Right hindlimb (tissue), 1 donor: Measurements from ENCODE around the gene OR8H2.
"Not testable (repeated sequence)": the region's sequence is repeated elsewhere in the genome, so short reads cannot be mapped to it uniquely, and the experiment has no call there.

Experiments
- DNase-seq: peaks from one replicate; pipeline ENCODE4 v3.0.0-alpha.2; 2018

OR8H2 gene, protein sequence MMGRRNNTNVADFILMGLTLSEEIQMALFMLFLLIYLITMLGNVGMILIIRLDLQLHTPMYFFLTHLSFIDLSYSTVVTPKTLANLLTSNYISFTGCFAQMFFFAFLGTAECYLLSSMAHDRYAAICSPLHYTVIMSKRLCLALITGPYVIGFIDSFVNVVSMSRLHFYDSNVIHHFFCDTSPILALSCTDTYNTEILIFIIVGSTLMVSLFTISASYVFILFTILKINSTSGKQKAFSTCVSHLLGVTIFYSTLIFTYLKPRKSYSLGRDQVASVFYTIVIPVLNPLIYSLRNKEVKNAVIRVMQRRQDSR

DNA sequence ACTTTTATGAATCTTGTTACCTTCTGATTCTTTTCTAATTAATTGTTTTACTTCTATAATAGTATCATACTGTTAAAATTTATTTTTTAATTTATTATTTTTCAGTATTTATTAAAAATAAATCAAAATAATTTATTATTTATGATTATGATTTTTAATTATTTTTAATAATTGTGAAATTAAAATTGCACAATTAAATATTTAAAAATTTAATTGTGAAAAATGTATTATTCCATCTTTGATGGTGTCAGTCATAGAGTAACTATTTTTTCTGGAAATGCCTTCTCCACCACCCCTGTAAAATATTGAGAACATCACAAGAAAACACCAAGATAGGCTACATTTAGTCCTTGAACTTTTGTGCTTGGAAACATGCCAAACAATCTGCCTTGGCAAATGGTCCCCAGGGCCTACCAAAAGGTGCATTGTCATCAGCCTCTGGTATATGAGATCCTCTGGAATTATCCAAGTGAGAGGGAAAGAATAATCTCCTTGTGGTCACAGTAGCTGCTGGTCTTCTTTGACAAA is at the start of gene OR8H2:
TSS of gene OR8H2 (plus strand) at position 478 of the 528 bp plus-strand sequence. CDS start 1,356 bp downstream, outside the sequence.
- no peak for DNase-seq

DNA sequence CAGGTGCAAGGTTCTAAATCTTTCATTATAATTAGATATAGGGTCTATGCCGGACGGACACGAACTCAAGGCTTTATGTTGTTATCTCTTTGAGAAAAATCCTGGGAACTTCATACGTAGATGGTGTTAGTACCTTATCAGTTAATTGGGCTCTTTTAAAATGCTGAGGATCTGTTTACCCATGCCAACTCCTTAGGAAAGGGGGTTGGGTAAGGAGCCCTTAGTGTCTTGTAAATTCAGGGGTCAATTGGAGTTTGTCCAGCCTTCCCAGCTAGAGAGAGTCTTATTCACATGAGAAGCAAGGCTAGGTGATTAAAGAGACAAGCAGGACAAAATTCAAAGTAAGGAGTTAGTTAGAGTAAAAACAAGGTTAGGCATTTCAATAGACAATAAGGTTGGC is 47.1 kb upstream of the OR8H2 start:
- not testable (repeated sequence) for DNase-seq

GRCh38 chr11:56057661-56058237 is 45.7 kb upstream of the OR8H2 start:
- DNase-seq = not testable (repeated sequence)

DNA sequence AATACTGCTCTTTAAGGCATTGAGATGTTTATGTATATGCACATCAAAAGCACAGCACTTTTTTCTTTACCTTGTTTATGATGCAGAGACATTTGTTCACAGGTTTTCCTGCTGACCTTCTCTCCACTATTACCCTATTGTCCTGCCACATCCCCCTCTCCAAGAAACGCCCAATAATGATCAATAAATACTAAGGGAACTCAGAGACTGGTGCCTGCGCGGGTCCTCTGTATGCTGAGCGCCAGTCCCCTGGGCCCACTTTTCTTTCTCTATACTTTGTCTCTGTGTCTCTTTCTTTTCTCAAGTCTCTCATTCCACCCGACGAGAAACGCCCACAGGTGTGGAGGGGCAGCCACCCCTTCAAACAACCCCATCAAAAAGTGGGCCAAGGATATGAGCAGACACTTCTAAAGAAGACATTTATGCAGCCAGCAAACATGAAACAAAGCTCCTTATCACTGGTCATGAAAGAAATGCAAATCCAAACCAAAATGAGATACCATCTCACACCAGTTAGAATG is 45.2 kb upstream of the OR8H2 start:
- not testable (repeated sequence) for DNase-seq

- DNase-seq = no peak
Measured at GRCh38 chr11:56066980-56067379, 36.5 kb upstream of the OR8H2 start.

GRCh38 chr11:56089697-56090096 is 13.8 kb upstream of the OR8H2 start:
- DNase-seq = no peak

DNA sequence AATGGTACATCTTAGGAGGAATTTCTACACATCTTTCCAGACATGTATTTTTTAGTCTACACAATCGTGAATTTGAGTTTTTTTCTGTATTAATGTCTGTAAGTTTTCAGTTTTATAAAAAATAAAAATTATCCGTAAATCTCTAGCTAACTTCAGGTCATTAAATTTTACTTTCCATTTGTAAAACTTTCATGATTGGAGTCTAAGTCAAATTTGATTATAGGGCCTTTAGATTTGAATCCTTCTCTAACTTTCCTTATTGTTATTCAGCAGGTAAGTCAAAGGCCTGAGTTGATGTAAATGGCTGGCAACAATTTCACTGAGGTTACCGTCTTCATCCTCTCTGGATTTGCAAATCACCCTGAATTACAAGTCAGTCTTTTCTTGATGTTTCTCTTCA is 10.5 kb upstream of the OR8H2 start, which contains the start of gene OR8I2:
TSS of gene OR8I2 (plus strand) at position 301 of the 400 bp plus-strand sequence. CDS start at position 301, 0 bp downstream.
- DNase-seq = no peak

DNA sequence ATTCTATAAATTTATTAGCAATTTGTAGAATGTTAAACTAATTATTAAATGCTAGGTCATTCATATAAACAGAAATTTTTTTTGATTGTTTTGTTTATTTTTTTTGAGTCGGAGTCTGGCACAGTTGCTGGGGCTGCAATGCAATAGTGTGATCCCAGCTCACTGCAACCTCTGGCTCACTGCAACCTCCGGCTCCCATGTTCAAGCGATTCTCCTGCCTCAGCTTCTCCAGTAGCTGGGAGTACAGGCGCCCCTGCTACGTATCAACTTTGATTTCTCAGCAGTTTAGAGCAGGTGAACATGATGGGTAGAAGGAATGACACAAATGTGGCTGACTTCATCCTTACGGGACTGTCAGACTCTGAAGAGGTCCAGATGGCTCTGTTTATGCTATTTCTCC is 18.6 kb downstream of the OR8H2 start, which contains the start of gene OR8H3:
TSS of gene OR8H3 (plus strand) at position 301 of the 400 bp plus-strand sequence. CDS start at position 301, 0 bp downstream.
- DNase-seq = no peak

- no peak for DNase-seq
Measured at GRCh38 chr11:56140151-56140661, 36.7 kb downstream of the OR8H2 start, which contains the start of gene OR8J3. Gene OR8J3 (minus strand): TSS chr11:56140201. CDS start chr11:56137718, 2,483 bp downstream.

DNA sequence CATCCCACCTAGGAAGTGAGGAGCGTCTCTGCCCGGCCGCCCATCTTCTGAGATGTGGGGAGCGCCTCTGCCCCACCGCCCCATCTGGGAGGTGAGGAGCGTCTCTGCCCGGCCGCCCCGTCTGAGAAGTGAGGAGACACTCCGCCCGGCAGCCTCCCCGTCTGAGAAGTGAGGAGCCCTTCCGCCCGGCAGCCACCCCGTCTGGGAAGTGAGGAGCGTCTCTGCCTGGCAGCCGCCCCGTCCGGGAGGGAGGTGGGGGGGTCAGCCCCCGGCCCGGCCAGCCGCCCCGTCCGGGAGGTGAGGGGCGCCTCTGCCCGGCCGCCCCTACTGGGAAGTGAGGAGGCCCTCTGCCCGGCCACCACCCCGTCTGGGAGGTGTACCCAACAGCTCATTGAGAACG is 40.2 kb downstream of the OR8H2 start:
- DNase-seq = not testable (repeated sequence)

- no peak for DNase-seq
Measured at GRCh38 chr11:56151376-56151775, 47.9 kb downstream of the OR8H2 start.

DNA sequence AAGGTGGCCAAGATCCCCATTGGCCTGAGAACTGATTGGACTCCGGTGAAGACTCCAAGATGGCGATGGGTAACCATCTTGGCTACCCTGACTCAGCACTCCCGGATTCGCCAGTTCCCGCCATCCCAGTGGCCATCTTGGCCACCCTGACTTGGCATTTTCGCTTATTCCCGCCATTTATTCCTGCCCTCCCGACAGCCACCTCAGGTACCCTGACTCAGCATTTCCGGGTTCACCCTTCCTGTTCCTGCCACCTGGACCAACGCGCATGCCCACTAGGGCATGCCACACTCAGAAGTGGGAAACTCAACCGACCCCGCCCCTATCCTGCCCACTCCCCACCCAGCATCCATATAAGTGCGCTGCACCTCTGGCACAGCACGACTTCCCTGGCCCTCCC is 48.8 kb downstream of the OR8H2 start:
- DNase-seq = no peak
